Coronary artery (tissue), 2 donors: ENCODE results near the gene HSD17B1.

Experiments
- DNase-seq: peaks from one replicate; pipeline ENCODE4 v3.0.0-alpha.2; 2017; ENCODE audit warnings: low spot score
- H3K27ac ChIP-seq, 2 donors: fragments of 200-600 bp; sonication (generic); one replicate each; pipeline ENCODE4 v1.5.1; 2016 to 2019
- H3K4me3 ChIP-seq: fragments of 200-600 bp; sonication (generic); 2 replicates; pipeline ENCODE4 v1.5.1; 2016; ENCODE audit warnings: mild to moderate bottlenecking, moderate library complexity
- TF ChIP-seq, protein P1 (sequence below): fragments of 200-600 bp; sonication (generic); IDR thresholded peaks from one replicate; pipeline ENCODE4 v1.5.1; 2019; ENCODE audit warnings: antibody characterized with exemption

HSD17B1 gene

DNA sequence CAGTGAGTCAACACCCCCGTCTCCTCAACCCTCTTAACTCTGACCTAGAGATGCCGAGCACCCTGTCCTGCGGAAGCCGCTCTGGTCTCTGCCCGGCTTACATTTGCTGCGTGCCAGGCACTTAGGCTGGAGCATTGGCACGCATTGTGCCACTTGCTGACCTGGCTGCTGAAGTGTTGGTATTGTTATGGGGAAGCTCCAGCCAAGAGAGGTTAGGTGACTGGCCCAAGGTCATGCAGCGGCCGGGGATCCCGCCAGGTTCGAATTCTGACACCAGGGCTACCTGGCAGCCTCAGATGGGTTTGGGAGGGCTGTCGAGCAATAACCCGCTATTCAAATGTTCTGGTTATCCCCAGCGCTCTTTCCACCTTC is 5.0 kb upstream of the HSD17B1 start:
- no peak for DNase-seq
- H3K4me3 ChIP-seq, result no peak overlapping the region
- H3K27ac ChIP-seq, result no peak overlapping the region
- TF ChIP-seq, protein P1, sequence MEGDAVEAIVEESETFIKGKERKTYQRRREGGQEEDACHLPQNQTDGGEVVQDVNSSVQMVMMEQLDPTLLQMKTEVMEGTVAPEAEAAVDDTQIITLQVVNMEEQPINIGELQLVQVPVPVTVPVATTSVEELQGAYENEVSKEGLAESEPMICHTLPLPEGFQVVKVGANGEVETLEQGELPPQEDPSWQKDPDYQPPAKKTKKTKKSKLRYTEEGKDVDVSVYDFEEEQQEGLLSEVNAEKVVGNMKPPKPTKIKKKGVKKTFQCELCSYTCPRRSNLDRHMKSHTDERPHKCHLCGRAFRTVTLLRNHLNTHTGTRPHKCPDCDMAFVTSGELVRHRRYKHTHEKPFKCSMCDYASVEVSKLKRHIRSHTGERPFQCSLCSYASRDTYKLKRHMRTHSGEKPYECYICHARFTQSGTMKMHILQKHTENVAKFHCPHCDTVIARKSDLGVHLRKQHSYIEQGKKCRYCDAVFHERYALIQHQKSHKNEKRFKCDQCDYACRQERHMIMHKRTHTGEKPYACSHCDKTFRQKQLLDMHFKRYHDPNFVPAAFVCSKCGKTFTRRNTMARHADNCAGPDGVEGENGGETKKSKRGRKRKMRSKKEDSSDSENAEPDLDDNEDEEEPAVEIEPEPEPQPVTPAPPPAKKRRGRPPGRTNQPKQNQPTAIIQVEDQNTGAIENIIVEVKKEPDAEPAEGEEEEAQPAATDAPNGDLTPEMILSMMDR, result no peak

DNA sequence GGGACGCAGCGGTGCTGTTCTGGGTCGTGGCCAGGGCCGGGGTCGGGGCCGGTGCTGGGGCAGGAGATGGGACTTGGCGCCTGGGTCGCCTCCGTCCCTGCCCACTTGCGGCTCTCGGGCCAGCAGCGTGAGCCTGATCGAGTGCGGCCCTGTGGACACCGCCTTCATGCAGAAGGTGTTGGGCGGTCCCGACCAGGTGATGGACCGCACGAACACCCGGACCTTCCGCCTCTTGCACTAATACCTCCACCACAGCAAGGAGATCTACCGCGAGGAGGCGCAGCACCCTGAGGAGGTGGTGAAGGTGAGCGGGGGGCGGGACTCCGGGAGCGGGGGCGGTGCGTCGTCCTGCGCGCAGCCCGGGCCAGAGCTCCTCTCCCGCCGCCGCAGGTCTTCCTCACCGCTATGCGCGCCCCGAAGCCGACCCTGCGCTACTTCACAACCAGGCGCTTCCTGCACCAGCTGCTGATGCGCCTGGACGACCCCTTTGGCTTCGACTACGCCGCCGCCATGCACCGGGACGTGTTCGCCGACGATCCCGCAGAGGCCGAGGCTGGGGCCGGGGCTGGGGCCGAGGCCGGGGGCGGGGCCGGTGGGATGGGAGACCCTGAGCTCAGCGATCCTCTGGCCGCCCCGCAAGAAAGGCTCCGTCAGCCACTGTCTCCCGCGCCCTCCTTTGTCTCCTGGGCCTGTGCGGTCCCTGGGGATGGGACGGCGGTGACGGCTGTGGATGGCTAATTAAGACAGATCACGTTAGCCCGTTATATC is 4.5 kb upstream of the HSD17B1 start:
- DNase-seq, result no peak
- Histone ChIP-seq H3K27ac (no peak overlapping the region), H3K4me3 (peak overlapping the region; percentile 28)
- TF ChIP-seq, protein P1, result no peak

DNA sequence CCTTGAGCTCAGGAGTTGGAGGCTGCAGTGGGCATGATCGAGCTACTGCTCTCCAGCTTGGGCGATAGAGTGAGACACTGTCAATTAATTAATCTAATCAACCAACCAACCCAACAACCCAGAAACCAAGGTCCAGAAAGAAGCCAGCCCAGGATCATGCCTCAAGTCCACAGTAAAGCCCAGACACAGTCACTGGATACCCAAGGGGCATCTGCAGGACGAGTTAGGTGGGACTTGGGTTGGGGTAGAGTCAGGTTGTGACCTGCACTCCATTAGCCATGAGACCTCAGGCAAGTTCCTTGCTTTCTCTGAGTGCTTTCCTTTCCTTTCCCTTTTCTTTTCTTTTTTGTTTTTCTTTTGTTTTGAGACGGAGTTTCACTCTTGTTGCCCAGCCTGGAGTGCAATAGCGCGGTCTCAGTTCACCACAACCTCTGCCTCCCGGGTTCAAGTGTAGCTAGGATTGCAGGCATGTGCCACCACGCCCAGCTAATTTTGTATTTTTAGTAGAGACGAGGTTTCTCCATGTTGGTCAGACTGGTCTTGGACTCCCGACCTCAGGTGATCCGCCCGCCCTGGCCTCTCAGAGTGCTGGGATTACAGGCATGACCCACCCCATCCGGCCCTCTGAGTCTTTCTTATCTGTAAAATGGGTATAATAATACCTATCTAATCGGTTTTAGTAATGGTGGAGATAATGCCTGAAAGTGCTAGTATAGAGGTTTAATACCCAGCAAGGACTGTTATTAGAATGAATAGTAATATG is 3.5 kb upstream of the HSD17B1 start:
- TF ChIP-seq, protein P1, result no peak

DNA sequence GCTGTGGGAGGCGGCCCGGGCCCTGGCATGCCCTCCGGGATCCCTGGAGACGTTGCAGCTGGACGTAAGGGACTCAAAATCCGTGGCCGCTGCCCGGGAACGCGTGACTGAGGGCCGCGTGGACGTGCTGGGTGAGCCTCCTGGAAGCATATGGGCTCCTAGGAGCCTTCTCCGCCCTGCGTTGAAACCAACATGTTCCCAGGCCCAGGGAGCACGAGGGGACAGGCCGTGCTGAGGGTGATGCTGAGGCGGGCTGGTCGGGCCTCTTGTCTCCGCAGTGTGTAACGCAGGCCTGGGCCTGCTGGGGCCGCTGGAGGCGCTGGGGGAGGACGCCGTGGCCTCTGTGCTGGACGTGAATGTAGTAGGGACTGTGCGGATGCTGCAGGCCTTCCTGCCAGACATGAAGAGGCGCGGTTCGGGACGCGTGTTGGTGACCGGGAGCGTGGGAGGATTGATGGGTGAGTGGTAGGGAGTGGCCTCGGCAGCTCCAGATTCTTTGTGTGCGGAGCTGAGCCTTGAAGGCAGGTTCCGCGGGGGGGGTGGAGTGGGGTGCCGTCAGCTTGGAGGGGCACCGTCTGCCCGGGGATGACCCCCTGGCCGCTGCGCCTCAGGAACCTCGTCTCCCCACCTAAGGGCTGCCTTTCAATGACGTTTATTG is 567 bp downstream of the HSD17B1 start:
- no peak for DNase-seq
- TF ChIP-seq, protein P1, result no peak
- Histone ChIP-seq H3K4me3 (peak overlapping the region; percentile 99), H3K27ac (peak overlapping the region; percentile 84 to 92)

More for the DNA sequence above, 3.5 kb upstream of the HSD17B1 start:
- Histone ChIP-seq H3K27ac (no peak overlapping the region), H3K4me3 (no peak overlapping the region)
- DNase-seq, result no peak

DNA sequence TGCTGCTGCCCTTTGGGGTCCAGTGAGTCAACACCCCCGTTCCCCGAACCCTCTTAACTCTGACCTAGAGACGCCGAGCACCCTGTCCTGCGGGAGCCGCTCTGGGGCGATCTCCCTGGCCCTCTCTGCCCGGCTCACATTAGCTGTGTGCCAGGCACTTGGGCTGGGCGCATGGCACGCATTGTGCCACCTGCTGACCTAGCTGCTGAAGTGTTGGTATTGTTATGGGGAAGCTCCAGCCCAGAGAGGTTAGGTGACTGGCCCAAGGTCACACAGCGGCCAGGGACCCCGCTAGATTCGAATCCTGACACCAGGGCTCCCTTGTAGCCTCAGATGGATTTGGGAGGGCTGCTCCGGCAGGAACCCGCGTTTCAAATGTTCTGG is 1.1 kb downstream of the HSD17B1 start:
- Histone ChIP-seq H3K4me3 (peak overlapping the region; percentile 99), H3K27ac (peak overlapping the region; percentile 84 to 92)
- no peak for DNase-seq
- TF ChIP-seq, protein P1, result no peak

DNA sequence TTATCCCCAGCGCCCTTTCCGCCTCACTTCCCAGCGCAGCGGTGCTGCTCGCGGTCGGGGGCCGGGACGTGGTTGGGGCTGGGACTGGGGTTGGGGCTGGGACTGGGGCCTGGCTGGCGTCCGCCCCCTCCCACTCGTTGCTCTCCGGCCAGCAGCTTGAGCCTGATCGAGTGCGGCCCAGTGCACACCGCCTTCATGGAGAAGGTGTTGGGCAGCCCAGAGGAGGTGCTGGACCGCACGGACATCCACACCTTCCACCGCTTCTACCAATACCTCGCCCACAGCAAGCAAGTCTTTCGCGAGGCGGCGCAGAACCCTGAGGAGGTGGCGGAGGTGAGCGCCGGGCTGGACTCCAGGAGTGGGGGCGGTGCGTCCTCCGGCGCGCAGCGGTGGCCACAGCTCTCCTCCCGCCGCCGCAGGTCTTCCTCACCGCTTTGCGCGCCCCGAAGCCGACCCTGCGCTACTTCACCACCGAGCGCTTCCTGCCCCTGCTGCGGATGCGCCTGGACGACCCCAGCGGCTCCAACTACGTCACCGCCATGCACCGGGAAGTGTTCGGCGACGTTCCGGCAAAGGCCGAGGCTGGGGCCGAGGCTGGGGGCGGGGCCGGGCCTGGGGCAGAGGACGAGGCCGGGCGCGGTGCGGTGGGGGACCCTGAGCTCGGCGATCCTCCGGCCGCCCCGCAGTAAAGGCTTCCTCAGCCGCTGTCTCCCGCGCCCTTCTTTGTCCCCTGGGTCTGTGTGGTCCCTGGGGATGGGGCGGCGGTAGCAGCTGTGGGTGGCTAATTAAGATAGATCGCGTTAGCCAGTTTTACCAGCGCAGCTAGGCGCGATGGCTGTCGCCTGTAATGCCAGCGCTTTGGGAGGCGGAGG is 1.8 kb downstream of the HSD17B1 start:
- peak overlapping the region; percentile 84 to 92 for H3K27ac ChIP-seq
- TF ChIP-seq, protein P1, result no peak
- DNase-seq, result peak; percentile 91
- H3K4me3 ChIP-seq, result peak overlapping the region; percentile 99
